Common myeloid progenitor, CD34-positive (primary cell): ENCODE results near the gene TNFAIP8L3.
A peak's percentile ranks its signal among the peaks of the same experiment; 100 is the strongest.

ENCODE experiments used
- CTCF ChIA-PET: fragments of 350-600 bp; sonication (Branson Sonifier 250); formaldehyde crosslinking; loops from one replicate; lab custom pipeline; 2021; ENCODE audit warnings: antibody characterized with exemption; lab: Charles Lee
- POLR2A ChIA-PET: fragments of 350-600 bp; sonication (Branson Sonifier 250); formaldehyde crosslinking; loops from one replicate; lab custom pipeline; 2021; ENCODE audit warnings: antibody characterized with exemption; lab: Charles Lee
- DNase-seq, 3 donors: peaks; one replicate each; pipeline versions ENCODE4 v3.0.0 to v3.0.0-alpha.2; 2013
- H3K27ac ChIP-seq, 2 experiments: 1 replicate in 1 of 2; 2 replicates in 1 of 2; pipeline ENCODE4 v1.7.0; 2013; ENCODE audit warnings: inconsistent platforms in 2 of 2, low read length in 2 of 2, mild to moderate bottlenecking in 2 of 2, low read depth in 1 of 2, moderate library complexity in 1 of 2; ENCODE audit not compliant: severe bottlenecking in 2 of 2, insufficient read depth in 1 of 2, poor library complexity in 1 of 2
- H3K27me3 ChIP-seq, 5 experiments: replicated peaks in 2 of 5; 1 replicate in 3 of 5; 2 replicates in 2 of 5; pipeline versions ENCODE4 v1.6.1 to v1.7.0; 2013; ENCODE audit warnings: low read length in 4 of 5, mild to moderate bottlenecking in 2 of 5, moderate library complexity in 2 of 5, inconsistent platforms in 1 of 5; ENCODE audit not compliant: insufficient read depth in 5 of 5, control insufficient read depth in 4 of 5
- H3K36me3 ChIP-seq, 4 experiments: 1 replicate in 2 of 4; 2 replicates in 2 of 4; pipeline versions ENCODE4 v1.6.1 to v1.7.0; 2013; ENCODE audit warnings: low read length in 3 of 4, control low read depth in 1 of 4, mild to moderate bottlenecking in 1 of 4; ENCODE audit not compliant: control insufficient read depth in 4 of 4, insufficient read depth in 4 of 4
- H3K4me1 ChIP-seq, 4 experiments: 1 replicate in 3 of 4; 2 replicates in 1 of 4; pipeline versions ENCODE4 v1.6.1 to v1.7.1; 2013; ENCODE audit warnings: low read length in 3 of 4, mild to moderate bottlenecking in 3 of 4, control low read depth in 1 of 4, inconsistent platforms in 1 of 4, moderate library complexity in 1 of 4; ENCODE audit not compliant: control insufficient read depth in 4 of 4, insufficient read depth in 4 of 4; ENCODE audit errors: control extremely low read depth in 1 of 4
- H3K4me3 ChIP-seq, 7 experiments: 1 replicate in 4 of 7; 2 replicates in 3 of 7; pipeline versions ENCODE4 v1.5.1 to v1.7.0; 2013; ENCODE audit warnings: mild to moderate bottlenecking in 7 of 7, low read length in 6 of 7, moderate library complexity in 6 of 7, inconsistent platforms in 2 of 7, low read depth in 2 of 7, control low read depth in 1 of 7; ENCODE audit not compliant: insufficient read depth in 4 of 7, control insufficient read depth in 1 of 7; ENCODE audit errors: extremely low read depth in 1 of 7
- H3K9me3 ChIP-seq, 5 experiments: 1 replicate in 4 of 5; 2 replicates in 1 of 5; pipeline versions ENCODE4 v1.6.1 to v1.7.1; 2013; ENCODE audit warnings: low read length in 4 of 5, mild to moderate bottlenecking in 2 of 5, inconsistent platforms in 1 of 5, low read depth in 1 of 5, moderate library complexity in 1 of 5; ENCODE audit not compliant: control insufficient read depth in 4 of 5, insufficient read depth in 2 of 5; ENCODE audit errors: control extremely low read depth in 1 of 5
- WGBS: methylation state at CpG from one replicate; pipeline ENCODE4 v1.1.5; 2013; ENCODE audit not compliant: insufficient coverage; 5-methylcytosine and 5-hydroxymethylcytosine counted together

The TNFAIP8L3 gene

DNA sequence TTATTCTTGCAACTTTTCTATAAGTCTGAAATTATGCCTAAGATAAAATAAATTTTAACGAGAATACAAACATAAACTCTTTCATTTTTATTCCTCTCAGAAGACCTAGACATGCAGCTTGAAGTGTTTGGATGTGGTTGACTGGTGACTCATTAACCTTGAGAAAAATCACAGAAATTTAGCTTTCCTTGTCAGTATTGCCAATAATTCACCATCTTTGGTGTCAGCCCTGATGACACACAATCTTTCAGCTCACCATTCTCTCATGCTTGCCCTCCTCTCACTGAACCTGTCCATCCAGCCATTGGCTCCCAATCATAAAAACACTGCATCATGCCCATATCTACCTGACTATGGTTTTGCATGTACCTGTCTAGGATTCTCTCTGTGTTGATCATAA lies 22.6 kb upstream of the TNFAIP8L3 start:
- CTCF ChIA-PET, result interaction anchor here (0.7 kb wide), 1 partner anchor 129 kb away, joined by 3 read pairs; no protein-coding TSS in a partner anchor
- Histone ChIP-seq H3K36me3 (no peaks in the 10 kb centered on the region), H3K27me3 (no peaks in the 10 kb centered on the region), H3K4me1 (no peaks in the 10 kb centered on the region), H3K4me3 (no peak overlapping the region), H3K9me3 (no peaks in the 10 kb centered on the region), H3K27ac (no peak overlapping the region)
- DNase-seq, result peak in 1 of 3 donors; percentile 23
- no CpG with 5 or more reads among the region's 1 CpG for WGBS
- POLR2A ChIA-PET, result no interaction called here

DNA sequence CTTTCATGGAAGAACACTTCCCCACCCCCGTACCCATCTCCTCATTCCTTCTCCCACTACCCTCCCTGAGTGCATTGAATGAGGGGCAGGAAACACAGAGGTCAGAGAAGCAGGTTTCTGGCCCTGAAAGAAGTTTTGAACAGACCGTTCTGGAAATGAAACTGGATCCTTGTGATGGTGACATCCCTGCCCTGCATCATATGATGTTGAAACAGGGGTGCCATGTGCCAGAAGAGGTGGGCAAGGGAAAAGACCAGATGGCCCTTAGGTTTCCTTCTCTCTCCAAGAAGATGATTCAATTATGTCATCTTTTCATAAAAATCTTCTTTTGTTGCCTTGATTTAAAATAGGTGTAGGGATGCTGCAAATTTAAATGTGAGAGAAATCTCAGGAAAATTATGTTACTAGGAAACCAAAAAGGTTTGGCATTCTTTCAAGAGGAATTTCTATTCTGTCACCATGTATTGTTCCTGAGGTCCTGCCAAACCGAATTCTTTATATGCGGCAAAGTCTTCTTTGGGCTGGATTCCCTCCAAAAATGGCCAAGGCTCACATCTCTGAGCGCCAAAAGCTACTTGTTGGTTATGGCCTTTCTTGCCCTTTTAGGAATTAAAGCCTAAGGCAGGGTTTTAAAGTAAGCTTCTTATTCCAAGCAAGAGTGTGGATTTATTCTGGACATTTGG lies 19.9 kb upstream of the TNFAIP8L3 start:
- WGBS, result 87% methylated on average over 3 of the region's 5 CpGs
- Histone ChIP-seq H3K27me3 (peaks cover 0 to 4% (median 0%) of the 10 kb centered on the region in 5 experiments), H3K9me3 (no peaks in the 10 kb centered on the region), H3K36me3 (no peaks in the 10 kb centered on the region), H3K27ac (no peak overlapping the region), H3K4me3 (no peak overlapping the region), H3K4me1 (no peaks in the 10 kb centered on the region)
- no peak for DNase-seq
- ChIA-PET POLR2A (no interaction called here), CTCF (no interaction called here)

DNA sequence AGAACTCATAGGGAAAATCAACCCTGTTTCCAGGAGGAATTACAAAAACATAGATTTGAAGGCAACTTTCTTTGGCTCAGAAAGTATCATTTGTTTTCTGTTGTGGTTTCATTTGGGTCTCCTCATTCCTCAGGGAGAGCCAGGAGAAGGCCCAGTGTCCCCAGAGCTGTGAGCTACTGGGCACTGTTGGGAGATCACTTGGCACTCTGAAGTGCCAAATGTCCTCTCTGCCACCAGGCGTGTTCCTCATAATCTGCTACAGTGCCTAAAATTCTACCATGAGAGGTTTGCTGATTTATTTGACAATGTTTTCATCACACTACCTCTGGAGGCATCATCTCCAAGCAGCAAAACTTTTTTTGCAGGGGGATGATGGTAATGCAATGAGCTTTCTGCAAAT lies 17.4 kb upstream of the TNFAIP8L3 start:
- POLR2A ChIA-PET, result no interaction called here
- no peak for DNase-seq
- no peak overlapping the region for H3K4me3 ChIP-seq
- H3K36me3 ChIP-seq, result no peaks in the 10 kb centered on the region
- H3K27ac ChIP-seq, result no peak overlapping the region
- H3K9me3 ChIP-seq, result no peaks in the 10 kb centered on the region
- WGBS, result 100% methylated on average over 1 of the region's 1 CpG
- no peaks in the 10 kb centered on the region for H3K4me1 ChIP-seq
- CTCF ChIA-PET, result no interaction called here
- peaks cover 0 to 8% (median 4%) of the 10 kb centered on the region in 5 experiments for H3K27me3 ChIP-seq

DNA sequence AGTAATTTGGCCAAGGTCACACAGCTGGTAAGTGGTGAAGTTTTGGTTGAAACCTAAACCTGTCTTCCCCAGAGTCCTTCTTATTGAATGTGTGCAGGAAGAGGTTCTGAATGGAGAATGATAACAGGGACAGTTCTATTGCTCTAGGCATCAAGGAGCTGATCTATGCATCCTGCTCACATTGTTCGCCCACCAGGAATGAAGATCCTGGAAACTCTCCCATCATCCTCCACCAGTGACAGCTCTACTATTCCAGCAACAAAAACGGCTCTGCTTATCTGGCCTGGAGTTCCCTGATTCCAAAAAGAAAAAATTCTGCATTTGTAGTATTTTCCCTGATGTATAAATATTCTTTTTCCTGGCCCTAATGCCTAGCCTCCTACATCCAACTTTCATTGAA lies 16.4 kb upstream of the TNFAIP8L3 start:
- Histone ChIP-seq H3K27ac (no peak overlapping the region), H3K36me3 (no peaks in the 10 kb centered on the region), H3K4me3 (no peak overlapping the region), H3K27me3 (peaks cover 0 to 8% (median 4%) of the 10 kb centered on the region in 5 experiments), H3K4me1 (no peaks in the 10 kb centered on the region), H3K9me3 (no peaks in the 10 kb centered on the region)
- POLR2A ChIA-PET, result no interaction called here
- DNase-seq, result no peak
- WGBS, result 100% methylated on average over 1 of the region's 2 CpGs
- CTCF ChIA-PET, result no interaction called here

DNA sequence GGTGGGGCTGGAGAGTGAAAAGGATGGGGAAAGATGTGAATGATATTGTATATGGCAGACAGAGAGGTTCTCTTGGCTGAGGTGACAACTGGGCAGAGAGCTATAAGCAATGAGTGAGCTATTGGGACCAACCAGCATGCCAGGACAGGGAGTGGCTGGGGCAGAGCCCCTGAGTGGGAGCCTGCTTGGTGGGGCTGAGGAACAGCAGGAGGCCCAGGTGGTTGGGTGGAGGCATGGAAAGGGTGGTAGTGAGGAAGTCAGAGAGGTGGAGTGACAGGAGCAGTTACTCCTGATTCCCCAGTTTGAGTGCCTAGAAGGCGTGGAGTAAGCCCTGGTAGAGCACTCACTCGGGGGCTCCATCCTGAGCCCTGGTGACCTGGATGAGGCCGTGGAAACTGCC lies 15.5 kb upstream of the TNFAIP8L3 start:
- ChIA-PET POLR2A (no interaction called here), CTCF (no interaction called here)
- DNase-seq, result no peak
- WGBS, result 95% methylated on average over 3 of the region's 3 CpGs
- no peaks in the 10 kb centered on the region for H3K9me3 ChIP-seq
- H3K36me3 ChIP-seq, result no peaks in the 10 kb centered on the region
- no peak overlapping the region for H3K27ac ChIP-seq
- peaks cover 0 to 12% (median 6%) of the 10 kb centered on the region in 5 experiments for H3K27me3 ChIP-seq
- H3K4me1 ChIP-seq, result no peaks in the 10 kb centered on the region
- no peak overlapping the region for H3K4me3 ChIP-seq

DNA sequence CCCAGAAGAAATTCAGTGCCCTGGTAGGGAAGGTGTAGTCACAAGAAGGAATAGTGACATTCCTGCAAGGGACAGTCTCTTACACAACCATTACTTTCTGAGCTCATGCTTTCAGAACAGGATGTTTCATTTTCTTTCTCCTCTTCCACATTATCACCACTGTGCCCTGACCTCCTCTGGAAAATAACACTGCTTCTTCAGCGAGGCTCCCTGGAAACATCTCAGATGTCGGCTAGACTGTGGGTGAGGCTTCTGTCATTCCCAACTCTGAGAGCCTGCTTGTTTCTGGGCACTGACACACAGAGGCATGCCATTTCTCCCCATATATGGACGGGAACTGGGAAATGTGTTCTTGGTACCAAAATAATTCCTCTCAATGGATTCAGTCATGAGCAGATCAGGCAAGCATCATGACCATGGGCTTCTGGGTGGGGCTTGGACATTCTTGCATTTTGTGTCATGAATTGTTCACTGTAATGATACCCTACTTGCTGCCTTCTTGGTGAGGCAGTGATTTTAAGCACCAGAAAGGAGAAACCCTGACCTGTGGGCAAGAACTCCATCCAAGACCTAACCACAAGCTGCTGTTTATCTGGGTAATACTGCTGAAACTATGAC lies 14.3 kb upstream of the TNFAIP8L3 start:
- no peaks in the 10 kb centered on the region for H3K9me3 ChIP-seq
- no peak overlapping the region for H3K4me3 ChIP-seq
- H3K36me3 ChIP-seq, result no peaks in the 10 kb centered on the region
- ChIA-PET CTCF (no interaction called here), POLR2A (no interaction called here)
- H3K27me3 ChIP-seq, result peaks cover 0 to 19% (median 13%) of the 10 kb centered on the region in 5 experiments
- no peak overlapping the region for H3K27ac ChIP-seq
- H3K4me1 ChIP-seq, result no peaks in the 10 kb centered on the region
- 96% methylated on average over 2 of the region's 3 CpGs for WGBS
- DNase-seq, result no peak

DNA sequence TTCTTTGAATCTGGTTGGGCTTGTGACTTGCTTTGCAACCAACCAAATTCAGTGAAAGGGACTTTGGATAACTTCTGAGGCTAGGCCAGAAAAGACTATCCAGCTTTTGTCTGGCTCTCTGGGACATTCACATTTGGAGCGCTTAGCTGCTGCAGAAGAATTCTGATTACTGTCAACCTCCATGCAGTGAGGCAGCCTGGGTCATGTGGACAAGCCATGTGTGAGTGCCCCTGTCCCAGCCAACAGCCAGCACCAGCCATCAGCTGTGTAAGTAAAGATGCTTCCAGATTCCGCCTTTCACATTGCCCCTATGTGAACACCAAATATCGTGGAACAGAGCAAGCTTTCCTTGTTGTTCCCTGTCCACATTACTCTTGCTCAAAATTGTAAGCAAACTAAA lies 12.9 kb upstream of the TNFAIP8L3 start:
- ChIA-PET CTCF (no interaction called here), POLR2A (no interaction called here)
- H3K9me3 ChIP-seq, result no peaks in the 10 kb centered on the region
- WGBS, result 85% methylated on average over 2 of the region's 3 CpGs
- H3K4me3 ChIP-seq, result no peak overlapping the region
- H3K36me3 ChIP-seq, result no peaks in the 10 kb centered on the region
- no peak for DNase-seq
- H3K27ac ChIP-seq, result no peak overlapping the region
- H3K4me1 ChIP-seq, result no peaks in the 10 kb centered on the region
- peaks cover 0 to 19% (median 13%) of the 10 kb centered on the region in 5 experiments for H3K27me3 ChIP-seq
